Kidney epithelial cell (primary cell): ENCODE results near the gene LMAN2. TPM values are rescaled to one million over a fixed set of nuclear protein-coding genes. Genes with fewer than 3 reads are reported as not detected.

Experiments
- DNase-seq: peaks from one replicate; pipeline ENCODE4 v3.0.0-alpha.2; 2010; ENCODE audit warnings: low read depth
- H3K27me3 ChIP-seq: 2 replicates; pipeline ENCODE4 v1.6.0; 2011; ENCODE audit warnings: low read length; ENCODE audit not compliant: control insufficient read depth, insufficient read depth
- H3K36me3 ChIP-seq: 2 replicates; pipeline ENCODE4 v1.5.1; 2011; ENCODE audit warnings: low read length; ENCODE audit not compliant: control insufficient read depth, insufficient read depth
- H3K4me3 ChIP-seq: 2 replicates; pipeline ENCODE4 v1.5.1; 2011; ENCODE audit warnings: low read depth, mild to moderate bottlenecking, control low read depth, low read length
- CTCF ChIP-seq: IDR thresholded peaks from 2 replicates; pipeline ENCODE4 v1.5.1; 2011; ENCODE audit warnings: mild to moderate bottlenecking, moderate library complexity, low read length, control low read depth, inconsistent platforms; ENCODE audit not compliant: insufficient read depth, poor library complexity, severe bottlenecking
- total RNA-seq: library from RNA; depleted of rRNA; stranded (reverse); fragments of >200 nt; gene quantifications from 2 replicates; pipeline ENCODE4 v1.2.3, GENCODE V29; 2015

LMAN2 gene
- total RNA-seq: 279 and 308 TPM in 2 replicates

GRCh38 chr5:177351392-177352329 lies at the start of gene LMAN2:
Gene LMAN2 (minus strand): TSS chr5:177351668. CDS start chr5:177351647, 21 bp downstream.
- DNase-seq: peak; percentile 71

GRCh38 chr5:177399997-177400868 lies 48.8 kb upstream of the LMAN2 start, which contains the start of gene PFN3:
Gene PFN3 (minus strand): TSS chr5:177400661. CDS start chr5:177400576, 85 bp downstream.
- no peaks in the 10 kb centered on the region for H3K36me3 ChIP-seq
- H3K27me3 ChIP-seq: peaks cover 47% of the 10 kb centered on the region
- no peak for TF ChIP-seq CTCF
- H3K4me3 ChIP-seq: no peak within 1 kb of the TSS
- no peak for DNase-seq

More at GRCh38 chr5:177351392-177352329, at the start of gene LMAN2:
- Histone ChIP-seq H3K27me3 (no peaks in the 10 kb centered on the region), H3K36me3 (no peaks in the 10 kb centered on the region), H3K4me3 (peak within 1 kb of the TSS; percentile 85)
- TF ChIP-seq CTCF: no peak

- TF ChIP-seq CTCF: no peak
- Histone ChIP-seq H3K4me3 (no peak overlapping the region), H3K27me3 (peaks cover 41% of the 10 kb centered on the region), H3K36me3 (no peaks in the 10 kb centered on the region)
- no peak for DNase-seq
Measured at GRCh38 chr5:177397875-177398390, 46.5 kb upstream of the LMAN2 start.

- Histone ChIP-seq H3K36me3 (no peaks in the 10 kb centered on the region), H3K4me3 (no peak overlapping the region), H3K27me3 (peaks cover 35% of the 10 kb centered on the region)
- no peak for DNase-seq
- TF ChIP-seq CTCF: no peak
Measured at GRCh38 chr5:177396807-177397206, 45.3 kb upstream of the LMAN2 start.

GRCh38 chr5:177396078-177396477 lies 44.6 kb upstream of the LMAN2 start:
- TF ChIP-seq CTCF: no peak
- Histone ChIP-seq H3K27me3 (peaks cover 33% of the 10 kb centered on the region), H3K36me3 (no peaks in the 10 kb centered on the region), H3K4me3 (no peak overlapping the region)
- no peak for DNase-seq
